NOMO-1 treated with dmso at 0.1 percent for 144 hours (cell line): ENCODE results near the gene ROBO1.

ENCODE experiments used
- DNase-seq: peaks from one replicate; lab custom pipeline; 2025; ENCODE audit not compliant: unreplicated experiment; lab: John Stamatoyannopoulos, UW

Gene ROBO1

DNA sequence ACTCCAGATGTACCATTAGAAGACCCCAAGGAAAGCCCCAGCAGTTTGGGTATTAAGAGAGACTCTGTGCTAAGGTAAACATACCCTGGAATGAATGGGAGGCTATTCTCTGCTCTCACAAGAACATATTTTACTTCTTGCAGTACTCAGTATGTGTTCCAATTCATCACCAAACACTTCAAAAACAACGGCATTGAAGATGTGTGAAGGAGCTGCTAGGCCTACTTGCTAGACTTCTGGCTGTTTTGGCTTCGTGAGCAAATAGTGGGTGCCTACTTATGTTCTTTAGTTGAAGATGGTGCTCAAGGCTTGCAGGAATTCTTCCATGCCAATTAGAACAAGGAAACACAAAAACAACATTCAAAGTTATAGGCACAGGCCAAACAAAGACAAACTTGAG, 514.5 kb downstream of the ROBO1 start:
- DNase-seq, result no peak

DNA sequence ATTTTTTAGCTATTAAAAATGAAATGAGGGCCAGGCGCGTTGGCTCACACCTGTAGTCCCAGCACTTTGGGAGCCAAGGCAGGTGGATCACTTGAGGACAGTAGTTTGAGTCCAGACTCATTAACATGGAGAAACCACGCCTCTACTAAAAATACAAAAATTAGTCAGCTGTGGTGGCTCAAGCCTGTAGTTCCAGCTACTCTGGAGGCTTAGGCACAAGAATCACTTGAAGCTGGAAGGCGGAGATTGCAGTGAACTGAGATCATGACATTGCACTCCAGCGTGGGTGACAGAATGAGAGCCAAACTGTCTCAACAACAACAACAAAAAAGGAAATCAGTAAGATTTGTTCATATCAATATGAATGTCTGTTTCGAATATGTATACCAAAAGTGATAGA, 517.1 kb downstream of the ROBO1 start:
- DNase-seq, result no peak

DNA sequence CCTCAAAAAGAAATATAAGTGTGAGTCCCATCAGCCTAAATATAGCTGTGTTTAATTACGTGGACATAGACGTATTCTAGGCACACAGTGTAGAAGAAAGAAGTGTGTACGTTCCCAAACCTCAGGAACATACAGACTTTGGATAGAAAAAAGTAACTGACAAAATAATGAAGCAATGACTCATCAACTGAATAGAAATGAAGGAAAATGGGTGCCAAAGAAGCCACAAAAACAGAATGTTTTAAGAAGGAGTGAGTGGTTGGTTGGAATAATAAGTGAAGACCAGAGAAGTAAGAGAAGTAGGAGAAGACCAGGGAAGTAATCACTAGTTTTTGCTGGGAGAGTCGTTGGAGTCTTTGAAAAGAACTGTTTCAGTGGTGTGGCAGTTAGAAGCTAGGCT, 518.1 kb downstream of the ROBO1 start:
- DNase-seq, result no peak

DNA sequence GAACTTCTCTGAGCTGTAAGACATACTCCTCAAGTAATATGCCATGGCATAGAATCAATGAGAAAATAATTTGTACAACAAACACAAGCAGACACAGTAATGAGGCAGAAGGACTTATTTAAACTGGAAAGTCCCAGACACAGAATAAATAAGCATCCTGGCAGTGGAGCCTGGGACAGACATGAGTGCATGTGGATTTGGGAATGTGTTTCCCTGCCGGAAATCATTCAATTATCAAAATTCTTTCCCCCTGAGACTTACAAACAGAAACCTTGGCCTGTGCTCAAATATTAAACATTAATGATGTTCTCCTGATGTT, 520.1 kb downstream of the ROBO1 start:
- DNase-seq, result no peak

DNA sequence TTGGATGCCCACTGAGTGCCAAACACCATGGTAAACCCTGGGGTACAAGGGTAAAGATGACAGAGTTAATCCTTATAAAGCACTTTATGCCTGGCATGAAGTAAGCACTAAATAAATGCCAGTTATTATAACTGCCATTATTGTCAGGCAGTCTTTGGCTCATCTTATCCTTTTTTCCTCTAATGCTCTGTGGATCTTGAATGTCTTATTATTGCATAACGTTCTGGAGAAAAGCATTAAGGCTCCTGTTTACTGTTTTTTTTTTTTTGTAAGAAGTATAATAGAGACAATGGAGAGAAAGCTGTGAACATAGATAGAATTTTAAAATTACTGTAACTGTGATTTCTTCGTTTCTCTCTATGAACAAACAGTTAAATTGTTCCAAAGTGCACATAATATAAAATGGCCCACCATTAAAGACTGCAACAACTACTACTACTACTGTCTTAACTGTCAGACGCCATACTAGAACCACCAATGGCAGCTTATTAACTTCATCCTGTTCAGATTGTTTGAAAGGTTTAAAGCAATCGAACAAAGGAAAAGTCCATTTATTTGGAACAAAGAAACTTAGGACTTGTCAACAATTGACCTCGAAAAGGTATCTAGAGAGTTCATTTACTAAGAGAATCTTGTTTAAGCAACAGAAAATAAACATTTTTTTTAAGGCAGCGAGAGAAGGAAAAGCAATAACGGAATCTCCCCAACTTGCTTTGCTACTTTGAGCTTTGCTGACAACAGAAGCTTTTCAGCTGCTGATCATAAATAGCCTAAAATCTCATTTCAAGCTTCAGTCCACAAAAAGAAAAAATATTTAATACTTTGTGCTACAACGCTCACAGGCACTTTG, 520.7 kb downstream of the ROBO1 start:
- no peak for DNase-seq

DNA sequence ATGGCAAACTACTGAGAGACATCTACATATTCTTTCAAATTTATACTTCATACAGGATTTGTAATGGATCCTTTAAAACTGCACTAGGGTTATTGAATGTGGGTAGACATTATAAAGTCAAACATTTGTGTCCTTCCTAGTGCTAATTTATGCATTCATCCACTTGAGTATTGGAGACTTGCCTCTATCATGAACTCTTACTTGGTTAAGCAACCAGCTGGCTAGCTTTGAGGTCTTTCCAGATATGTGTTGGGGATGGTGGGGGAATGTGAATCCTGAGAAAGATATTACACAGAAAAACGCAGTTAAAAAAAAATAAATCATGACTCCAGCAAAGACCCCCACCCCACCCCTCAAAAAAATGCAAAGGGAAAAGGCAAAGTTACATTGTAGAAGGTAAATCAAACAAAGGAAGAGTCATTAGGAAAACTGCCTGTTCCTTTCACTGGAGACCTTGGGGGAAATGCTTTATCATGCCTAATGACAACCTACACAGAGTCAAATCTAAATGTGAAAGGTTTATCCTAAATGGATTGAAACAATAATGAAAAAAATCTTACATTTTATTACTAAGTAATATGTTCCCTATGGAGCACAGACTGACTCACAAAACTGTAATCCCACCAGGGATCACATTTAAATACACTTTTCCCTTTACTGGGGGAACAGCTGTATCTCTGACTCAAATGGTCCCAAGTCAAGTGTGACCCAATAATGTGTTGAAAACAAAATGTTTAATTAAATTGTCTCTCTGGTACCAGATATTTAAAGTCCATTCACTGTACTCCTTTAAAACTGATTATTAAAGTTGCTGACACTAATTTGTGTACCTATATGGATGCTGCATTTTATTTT, 522.3 kb downstream of the ROBO1 start:
- no peak for DNase-seq

DNA sequence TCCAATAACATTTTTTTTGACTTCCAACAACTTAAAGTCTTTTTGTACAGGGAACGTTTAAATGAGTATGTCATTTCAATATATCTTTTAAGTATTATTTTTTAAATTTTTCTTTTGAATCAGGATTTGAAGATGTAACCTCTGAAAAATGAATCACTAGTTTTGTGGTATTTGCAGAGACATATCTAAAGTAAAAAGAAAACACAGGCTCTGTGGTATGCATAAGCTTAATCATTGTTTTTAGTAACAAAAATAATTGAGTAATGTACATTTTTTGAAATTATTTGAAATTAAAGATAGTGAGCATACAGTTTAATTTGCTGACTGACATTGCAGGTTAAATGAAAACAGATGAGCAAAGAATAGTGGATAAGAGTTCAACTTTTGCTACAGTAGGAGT, 531.3 kb downstream of the ROBO1 start:
- no peak for DNase-seq

DNA sequence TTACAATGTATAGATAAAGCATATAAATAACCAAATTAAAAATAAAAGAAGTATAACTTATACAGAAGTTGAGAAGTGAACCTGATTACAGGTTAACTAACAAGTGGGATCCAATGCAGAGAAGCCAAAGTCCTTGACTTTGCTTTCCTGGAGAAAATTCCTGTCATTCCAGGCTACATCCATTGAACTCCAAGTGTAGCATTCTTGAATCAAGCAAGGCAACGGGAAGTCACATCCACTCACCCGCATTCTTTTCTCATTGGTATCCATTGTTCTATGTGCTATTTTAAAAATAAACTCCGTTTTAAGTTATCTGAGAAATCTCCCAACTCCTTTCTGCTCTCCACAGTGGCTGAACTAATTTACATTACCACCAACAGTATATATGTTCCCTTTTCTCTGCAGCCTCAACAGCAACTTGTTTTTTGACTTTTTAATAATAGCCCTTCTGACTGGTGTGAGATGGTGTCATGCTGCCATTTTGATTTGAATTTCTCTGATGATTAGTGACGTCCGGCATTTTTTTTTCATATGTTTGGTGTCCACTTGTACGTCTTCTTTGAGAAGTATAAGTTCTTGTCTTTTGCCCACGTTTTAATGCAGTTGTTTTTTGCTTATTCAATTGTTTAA, 534.3 kb downstream of the ROBO1 start:
- no peak for DNase-seq

DNA sequence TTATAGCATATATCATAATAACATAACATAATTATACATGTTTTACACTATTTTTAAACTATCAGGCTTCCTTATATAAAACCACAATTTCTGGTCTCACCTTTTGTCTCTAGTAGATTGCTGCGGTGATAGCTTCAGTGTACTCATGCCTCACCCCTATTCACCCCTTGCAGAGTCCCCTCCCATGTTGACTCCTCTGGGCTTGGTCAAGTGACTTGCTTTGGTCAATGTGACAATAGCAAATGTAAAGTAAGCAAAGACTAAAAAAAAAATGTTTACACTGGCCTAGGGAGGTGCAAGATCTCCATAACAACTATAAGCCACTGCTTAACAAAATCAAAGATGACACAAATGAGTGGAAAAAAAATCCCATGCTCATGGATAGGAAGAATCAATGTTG, 537.5 kb downstream of the ROBO1 start:
- no peak for DNase-seq

DNA sequence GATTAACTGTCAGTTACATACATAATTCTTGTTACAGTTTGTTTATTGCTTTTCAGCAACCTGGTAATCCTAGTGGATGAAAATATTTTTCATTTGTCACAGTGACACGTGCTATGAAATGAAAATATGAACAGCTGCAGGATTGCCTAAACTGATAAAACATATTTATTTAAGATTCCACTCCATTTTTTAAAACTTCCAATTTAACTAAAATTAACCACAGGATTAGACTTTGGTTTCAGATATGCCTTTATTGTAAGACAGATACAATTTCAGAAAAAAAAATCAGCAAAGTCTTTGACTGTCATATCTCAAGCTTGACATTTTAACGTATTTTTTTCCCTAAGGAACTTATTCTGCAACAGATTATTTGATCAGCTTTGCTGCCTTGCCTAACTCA, 550.7 kb downstream of the ROBO1 start:
- DNase-seq, result no peak

DNA sequence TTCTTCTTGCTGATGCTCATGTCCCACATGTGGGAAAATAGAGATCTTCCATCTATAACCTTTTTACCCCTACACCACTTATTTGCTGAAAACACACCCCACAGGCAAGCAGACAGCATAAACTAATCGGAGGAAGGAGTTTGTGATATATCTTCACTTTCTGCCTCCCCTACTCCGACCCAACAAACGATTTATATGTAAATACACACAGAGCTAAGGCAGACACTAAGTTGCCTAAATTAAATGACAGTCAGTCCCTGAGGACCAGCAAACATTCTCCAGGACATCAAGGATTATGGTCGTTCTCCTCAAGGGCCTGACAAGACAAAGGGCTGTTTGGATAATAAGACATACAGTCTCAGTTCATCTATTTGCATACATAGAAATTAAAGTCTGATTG, 552.5 kb downstream of the ROBO1 start:
- DNase-seq, result no peak

DNA sequence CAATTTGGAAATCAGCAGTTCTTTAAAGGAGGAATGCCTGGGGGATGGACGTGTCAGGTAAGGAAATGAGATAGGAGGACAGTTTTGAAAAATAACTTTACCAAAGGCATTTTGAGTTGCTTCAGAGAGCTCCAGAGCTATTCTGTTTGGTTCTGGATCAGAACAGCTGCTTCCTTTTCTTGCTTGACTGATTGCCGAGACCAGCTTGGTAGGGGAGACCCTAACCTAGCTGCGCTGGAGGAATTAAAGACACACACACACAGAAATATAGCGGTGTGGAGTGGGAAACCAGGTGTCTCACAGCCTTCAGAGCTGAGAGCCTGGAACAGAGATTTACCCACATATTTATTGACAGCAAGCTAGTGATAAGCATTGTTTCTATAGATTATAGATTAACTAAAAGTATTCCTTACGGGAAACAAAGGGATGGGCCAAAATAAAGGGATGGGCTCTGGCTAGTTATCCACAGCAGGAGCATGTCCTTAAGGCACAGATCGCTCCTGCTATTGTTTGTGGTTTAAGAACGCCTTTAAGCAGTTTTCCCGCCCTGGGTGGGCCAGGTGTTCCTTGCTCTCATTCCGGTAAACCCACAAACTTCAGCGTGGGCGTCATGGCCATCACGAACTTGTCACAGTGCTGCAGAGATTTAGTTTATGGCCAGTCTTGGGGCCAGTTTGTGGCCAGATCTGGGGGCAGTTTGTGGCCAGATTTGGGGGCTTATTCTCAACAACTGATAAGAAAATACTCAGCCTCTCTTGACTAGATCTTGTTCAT, 556.0 kb downstream of the ROBO1 start:
- no peak for DNase-seq

DNA sequence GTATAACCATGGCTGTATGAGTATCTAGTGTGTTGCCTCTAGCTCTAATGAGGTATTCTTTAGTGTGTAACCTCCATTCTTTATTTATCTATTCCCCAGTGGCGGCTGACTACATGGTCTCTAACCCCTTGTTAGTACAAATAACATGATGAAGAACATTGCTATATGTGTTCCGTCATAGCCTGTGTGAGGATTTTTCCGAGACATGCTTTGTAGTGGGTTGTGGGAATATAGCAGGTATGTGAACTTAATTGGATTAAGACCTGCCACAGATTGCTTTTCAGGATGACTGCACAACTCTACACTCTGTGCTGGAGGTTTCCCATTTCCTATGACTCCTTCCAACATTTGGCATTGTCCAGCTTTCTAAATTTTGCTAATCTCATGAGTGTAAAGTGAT, 563.4 kb downstream of the ROBO1 start:
- DNase-seq, result no peak

DNA sequence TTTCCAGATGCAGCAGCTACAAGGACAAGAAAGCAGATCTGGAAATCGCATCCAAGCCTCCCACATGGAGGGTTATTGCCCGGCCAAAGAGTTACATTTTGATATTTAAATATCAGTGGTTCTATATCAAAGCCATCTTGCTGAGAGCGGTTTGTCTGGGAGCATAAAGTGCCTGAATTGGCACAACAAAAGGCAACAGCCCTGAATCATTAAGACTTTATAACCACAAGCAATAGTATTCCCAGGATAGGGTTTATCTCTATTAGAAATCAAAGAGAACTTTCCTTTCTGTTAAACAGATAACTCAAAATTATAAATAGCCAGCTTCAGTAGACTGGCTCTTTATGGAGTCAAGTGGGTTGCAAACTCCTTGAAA, 564.7 kb downstream of the ROBO1 start:
- DNase-seq, result no peak

DNA sequence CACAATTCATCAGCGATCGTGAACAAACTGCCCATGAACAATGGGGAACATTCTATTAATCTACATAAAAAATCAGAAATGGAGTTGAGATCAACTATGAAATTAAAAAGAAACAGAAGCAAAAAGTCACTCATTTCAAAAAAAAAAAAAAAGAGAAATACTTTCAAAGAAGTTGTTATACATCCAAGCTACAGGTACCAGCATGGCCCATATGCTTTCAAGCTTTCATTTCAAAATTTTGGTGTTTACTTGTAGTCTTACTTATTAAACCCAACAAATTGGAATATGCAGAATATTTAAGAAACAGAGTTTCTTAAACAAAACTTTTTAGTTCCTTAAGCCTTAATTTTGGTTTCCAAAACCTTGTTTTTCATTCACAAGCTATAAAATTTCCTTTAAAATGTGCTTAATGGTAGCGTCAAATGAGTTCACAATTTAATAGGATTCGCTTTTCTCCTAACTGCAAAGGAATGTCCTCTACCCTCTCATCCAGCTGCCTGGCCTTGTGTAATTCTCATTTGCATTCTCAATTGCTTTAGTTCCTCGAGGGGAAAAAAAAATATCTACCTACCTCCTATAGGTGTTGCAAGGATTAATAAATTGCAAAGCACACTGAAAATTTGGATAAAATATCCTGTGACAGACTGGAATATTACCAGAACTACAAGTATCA, 565.2 kb downstream of the ROBO1 start:
- no peak for DNase-seq

DNA sequence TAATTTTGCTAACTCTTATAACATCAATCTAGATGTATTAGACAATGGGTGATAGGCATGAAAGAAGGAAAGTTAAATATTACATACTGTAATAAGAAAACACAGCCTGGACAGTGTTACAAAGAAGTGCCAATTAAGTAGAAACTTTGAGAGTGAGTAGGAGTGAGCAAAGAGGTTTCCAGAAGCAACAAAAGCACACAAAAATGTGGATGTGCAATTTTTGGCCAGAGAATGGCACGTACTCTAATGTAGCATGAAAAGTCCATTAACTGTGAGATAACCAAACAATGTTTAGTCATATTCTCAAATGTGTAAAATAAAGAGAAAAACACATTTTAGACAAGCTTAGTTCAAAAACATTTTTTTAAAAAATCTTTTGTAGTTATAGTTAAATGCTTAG, 567.3 kb downstream of the ROBO1 start:
- no peak for DNase-seq

DNA sequence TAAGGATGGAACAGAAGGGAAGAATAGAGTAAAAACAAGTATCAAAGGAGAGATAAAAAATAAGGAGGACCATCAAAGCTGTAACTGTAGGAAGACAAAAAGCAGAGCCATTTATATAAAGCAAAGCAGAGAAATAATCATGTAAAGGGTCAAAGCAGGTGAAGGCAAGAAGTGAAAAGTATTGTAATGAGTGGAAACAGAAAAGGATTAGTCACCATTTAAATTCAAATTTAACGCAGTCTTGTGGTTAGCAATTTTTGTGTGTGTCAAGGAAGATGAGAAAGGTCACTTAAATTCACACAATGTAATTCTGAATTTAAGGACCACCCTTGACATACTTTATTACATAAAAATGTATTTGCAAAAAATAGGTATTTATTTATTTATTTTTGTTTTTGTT, 567.8 kb downstream of the ROBO1 start:
- DNase-seq, result no peak

DNA sequence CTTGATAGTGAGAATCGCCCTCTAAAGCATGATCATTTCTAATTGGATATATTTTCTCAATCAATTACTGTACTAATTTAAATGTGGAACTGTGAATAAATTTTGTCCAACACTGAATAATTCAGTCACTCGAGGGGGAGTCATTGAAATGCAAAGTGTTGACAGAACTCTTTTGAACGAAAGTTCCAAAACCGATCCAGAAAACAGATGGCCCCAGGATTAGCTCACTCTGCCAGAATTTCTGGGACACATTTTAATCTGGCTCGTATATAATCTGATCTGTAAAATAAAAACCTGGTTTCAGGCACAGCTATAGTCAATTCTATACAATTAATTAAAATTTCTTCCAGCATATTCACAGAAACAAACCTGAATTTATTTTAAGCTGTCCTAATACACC, 580.4 kb downstream of the ROBO1 start:
- no peak for DNase-seq

DNA sequence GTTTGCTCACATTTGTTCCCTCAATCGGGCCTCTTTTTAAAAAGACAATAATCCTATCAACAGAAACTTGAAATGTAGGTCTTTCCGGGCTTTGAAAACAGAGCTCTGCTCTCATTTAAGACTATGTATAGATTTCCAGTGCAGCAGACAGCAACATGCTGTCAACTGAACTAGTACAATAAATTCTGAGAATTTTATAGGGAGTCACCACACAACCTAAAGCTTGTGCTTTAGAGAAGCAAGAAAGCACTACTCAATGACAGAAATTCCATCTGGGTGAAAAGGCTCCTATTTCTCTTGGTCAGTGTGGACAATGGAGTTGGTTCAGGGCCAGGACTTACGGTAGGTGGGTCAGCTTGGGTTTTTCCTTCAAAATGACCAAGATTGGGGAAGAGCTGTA, 583.5 kb downstream of the ROBO1 start:
- DNase-seq, result no peak

DNA sequence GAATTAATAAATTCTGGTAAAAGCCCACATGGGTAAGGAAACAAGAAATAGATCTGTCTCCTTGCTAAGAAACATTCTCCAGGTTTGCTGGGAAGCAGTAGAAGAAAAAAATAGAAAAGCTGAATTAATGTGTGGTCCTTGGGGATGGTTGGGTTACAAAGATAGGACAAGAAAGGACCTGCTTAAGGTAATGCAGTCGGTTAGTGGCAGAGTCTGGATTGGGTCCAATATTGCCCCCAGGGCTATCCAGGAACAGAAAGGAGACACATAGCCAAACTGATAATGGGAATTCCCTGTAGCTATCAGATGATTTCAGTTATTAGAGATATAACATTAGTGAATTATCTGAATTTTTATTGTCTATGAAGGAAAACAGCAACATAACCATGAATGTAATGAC, 584.3 kb downstream of the ROBO1 start:
- no peak for DNase-seq
